Stimulated activated naive CD8-positive, alpha-beta T cell treated with anti-CD3 and anti-CD28 coated beads, Interleukin-15, Interleukin-2, amounts not matched to agents 100 ng/mL and 50 ng/mL, for 24 hours (primary cell): ENCODE measurements around the gene UGGT1.
A peak's percentile ranks its signal among the peaks of the same experiment; 100 is the strongest.

Experiments
- H3K27ac Mint-ChIP-seq: one replicate; pipeline ENCODE4 v1.8.0; 2021; ENCODE audit warnings: mild to moderate bottlenecking, mixed read lengths
- H3K27me3 Mint-ChIP-seq: one replicate; pipeline ENCODE4 v1.8.0; 2021; ENCODE audit warnings: mixed read lengths
- H3K36me3 Mint-ChIP-seq: one replicate; pipeline ENCODE4 v1.8.0; 2021; ENCODE audit warnings: low read depth, mixed read lengths
- H3K4me1 Mint-ChIP-seq: one replicate; pipeline ENCODE4 v1.8.0; 2021; ENCODE audit warnings: low read depth, mixed read lengths
- H3K4me3 Mint-ChIP-seq: one replicate; pipeline ENCODE4 v1.8.0; 2021; ENCODE audit warnings: mild to moderate bottlenecking, mixed read lengths
- H3K9me3 Mint-ChIP-seq: one replicate; pipeline ENCODE4 v1.8.0; 2021; ENCODE audit warnings: mixed read lengths

UGGT1 gene

GRCh38 chr2:128086244-128086643 lies 4.8 kb upstream of the UGGT1 start:
- Mint-ChIP-seq H3K9me3 (no peaks in the 10 kb centered on the region), H3K36me3 (no peaks in the 10 kb centered on the region), H3K4me3 (no peak overlapping the region), H3K4me1 (peaks cover 12% of the 10 kb centered on the region), H3K27ac (no peak overlapping the region), H3K27me3 (no peaks in the 10 kb centered on the region)

GRCh38 chr2:128090575-128090944 lies 440 bp upstream of the UGGT1 start:
- Mint-ChIP-seq H3K27me3 (no peaks in the 10 kb centered on the region), H3K9me3 (no peaks in the 10 kb centered on the region), H3K27ac (peak overlapping the region; percentile 95), H3K36me3 (peaks cover 11% of the 10 kb centered on the region), H3K4me3 (peak overlapping the region; percentile 96), H3K4me1 (peaks cover 50% of the 10 kb centered on the region)

- Mint-ChIP-seq H3K4me3 (peak overlapping the region; percentile 96), H3K36me3 (peaks cover 15% of the 10 kb centered on the region), H3K9me3 (no peaks in the 10 kb centered on the region), H3K27me3 (no peaks in the 10 kb centered on the region), H3K27ac (peak overlapping the region; percentile 95), H3K4me1 (peaks cover 51% of the 10 kb centered on the region)
These were observed 703 bp downstream of the UGGT1 start for GRCh38 chr2:128091726-128092080.

- Mint-ChIP-seq H3K9me3 (no peaks in the 10 kb centered on the region), H3K27ac (no peak overlapping the region), H3K4me1 (peaks cover 51% of the 10 kb centered on the region), H3K27me3 (no peaks in the 10 kb centered on the region), H3K36me3 (peaks cover 23% of the 10 kb centered on the region), H3K4me3 (peak overlapping the region; percentile 96)
These were observed 1.7 kb downstream of the UGGT1 start for GRCh38 chr2:128092656-128093055.

GRCh38 chr2:128093762-128094161 lies 2.8 kb downstream of the UGGT1 start:
- Mint-ChIP-seq H3K27ac (no peak overlapping the region), H3K36me3 (peaks cover 34% of the 10 kb centered on the region), H3K4me1 (peaks cover 51% of the 10 kb centered on the region), H3K4me3 (no peak overlapping the region), H3K27me3 (no peaks in the 10 kb centered on the region), H3K9me3 (no peaks in the 10 kb centered on the region)

- no peaks in the 10 kb centered on the region for H3K9me3 Mint-ChIP-seq
- no peaks in the 10 kb centered on the region for H3K27me3 Mint-ChIP-seq
- peaks cover 41% of the 10 kb centered on the region for H3K36me3 Mint-ChIP-seq
- H3K4me1 Mint-ChIP-seq, result peaks cover 39% of the 10 kb centered on the region
- no peak overlapping the region for H3K27ac Mint-ChIP-seq
- no peak overlapping the region for H3K4me3 Mint-ChIP-seq
These were observed 4.2 kb downstream of the UGGT1 start for GRCh38 chr2:128095201-128095600.

GRCh38 chr2:128103407-128103806 lies 12.4 kb downstream of the UGGT1 start:
- no peaks in the 10 kb centered on the region for H3K27me3 Mint-ChIP-seq
- no peak overlapping the region for H3K27ac Mint-ChIP-seq
- H3K36me3 Mint-ChIP-seq, result peaks cover 57% of the 10 kb centered on the region
- peaks cover 7% of the 10 kb centered on the region for H3K4me1 Mint-ChIP-seq
- H3K9me3 Mint-ChIP-seq, result no peaks in the 10 kb centered on the region
- H3K4me3 Mint-ChIP-seq, result no peak overlapping the region

GRCh38 chr2:128105072-128105471 lies 14.1 kb downstream of the UGGT1 start:
- Mint-ChIP-seq H3K4me3 (no peak overlapping the region), H3K27ac (no peak overlapping the region)

GRCh38 chr2:128108166-128108565 lies 17.2 kb downstream of the UGGT1 start:
- Mint-ChIP-seq H3K4me3 (no peak overlapping the region), H3K27ac (no peak overlapping the region), H3K9me3 (no peaks in the 10 kb centered on the region), H3K36me3 (peaks cover 55% of the 10 kb centered on the region), H3K4me1 (peaks cover 7% of the 10 kb centered on the region), H3K27me3 (no peaks in the 10 kb centered on the region)

More at GRCh38 chr2:128105072-128105471, 14.1 kb downstream of the UGGT1 start:
- Mint-ChIP-seq H3K4me1 (peaks cover 7% of the 10 kb centered on the region), H3K36me3 (peaks cover 61% of the 10 kb centered on the region), H3K27me3 (no peaks in the 10 kb centered on the region), H3K9me3 (no peaks in the 10 kb centered on the region)

- Mint-ChIP-seq H3K9me3 (no peaks in the 10 kb centered on the region), H3K36me3 (peaks cover 53% of the 10 kb centered on the region), H3K27ac (no peak overlapping the region), H3K4me1 (peaks cover 2% of the 10 kb centered on the region), H3K27me3 (no peaks in the 10 kb centered on the region), H3K4me3 (no peak overlapping the region)
These were observed 18.2 kb downstream of the UGGT1 start for GRCh38 chr2:128109243-128109642.

GRCh38 chr2:128115921-128116623 lies 25.1 kb downstream of the UGGT1 start:
- peaks cover 61% of the 10 kb centered on the region for H3K36me3 Mint-ChIP-seq

GRCh38 chr2:128134573-128134972 lies 43.6 kb downstream of the UGGT1 start:
- H3K9me3 Mint-ChIP-seq, result no peaks in the 10 kb centered on the region
- H3K27ac Mint-ChIP-seq, result no peak overlapping the region

More at GRCh38 chr2:128115921-128116623, 25.1 kb downstream of the UGGT1 start:
- H3K9me3 Mint-ChIP-seq, result no peaks in the 10 kb centered on the region
- no peaks in the 10 kb centered on the region for H3K4me1 Mint-ChIP-seq
- no peak overlapping the region for H3K4me3 Mint-ChIP-seq
- H3K27me3 Mint-ChIP-seq, result no peaks in the 10 kb centered on the region
- H3K27ac Mint-ChIP-seq, result no peak overlapping the region

GRCh38 chr2:128137094-128137616 lies 46.2 kb downstream of the UGGT1 start:
- Mint-ChIP-seq H3K4me1 (no peaks in the 10 kb centered on the region), H3K36me3 (peaks cover 71% of the 10 kb centered on the region), H3K4me3 (no peak overlapping the region), H3K9me3 (no peaks in the 10 kb centered on the region), H3K27ac (no peak overlapping the region), H3K27me3 (no peaks in the 10 kb centered on the region)

More at GRCh38 chr2:128134573-128134972, 43.6 kb downstream of the UGGT1 start:
- Mint-ChIP-seq H3K27me3 (no peaks in the 10 kb centered on the region), H3K36me3 (peaks cover 81% of the 10 kb centered on the region), H3K4me1 (no peaks in the 10 kb centered on the region), H3K4me3 (no peak overlapping the region)

GRCh38 chr2:128139624-128140023 lies 48.6 kb downstream of the UGGT1 start:
- H3K4me3 Mint-ChIP-seq, result no peak overlapping the region
- H3K27me3 Mint-ChIP-seq, result no peaks in the 10 kb centered on the region
- no peaks in the 10 kb centered on the region for H3K9me3 Mint-ChIP-seq
- H3K36me3 Mint-ChIP-seq, result peaks cover 59% of the 10 kb centered on the region
- H3K4me1 Mint-ChIP-seq, result no peaks in the 10 kb centered on the region
- H3K27ac Mint-ChIP-seq, result no peak overlapping the region

GRCh38 chr2:128145651-128146050 lies 54.7 kb downstream of the UGGT1 start:
- no peak overlapping the region for H3K27ac Mint-ChIP-seq
- no peaks in the 10 kb centered on the region for H3K4me1 Mint-ChIP-seq
- no peak overlapping the region for H3K4me3 Mint-ChIP-seq
- H3K9me3 Mint-ChIP-seq, result no peaks in the 10 kb centered on the region
- peaks cover 55% of the 10 kb centered on the region for H3K36me3 Mint-ChIP-seq
- no peaks in the 10 kb centered on the region for H3K27me3 Mint-ChIP-seq

GRCh38 chr2:128153786-128154185 lies 62.8 kb downstream of the UGGT1 start:
- Mint-ChIP-seq H3K36me3 (peaks cover 80% of the 10 kb centered on the region), H3K9me3 (no peaks in the 10 kb centered on the region), H3K27ac (no peak overlapping the region), H3K4me1 (no peaks in the 10 kb centered on the region), H3K4me3 (no peak overlapping the region), H3K27me3 (no peaks in the 10 kb centered on the region)
